CD4-positive, alpha-beta memory T cell (primary cell): ENCODE measurements around the gene MARCKS. TPM values are rescaled to one million over a fixed set of nuclear protein-coding genes. Genes with fewer than 3 reads are reported as not detected.
A peak's percentile ranks its signal among the peaks of the same experiment; 100 is the strongest.

ENCODE experiments used
- CTCF ChIA-PET: fragments of 350-600 bp; sonication (Branson Sonifier 250); formaldehyde crosslinking; loops from one replicate; lab custom pipeline; 2021; ENCODE audit warnings: inconsistent platforms; ENCODE audit not compliant: partially characterized antibody; lab: Charles Lee
- POLR2A ChIA-PET: fragments of 350-600 bp; sonication (Branson Sonifier 250); formaldehyde crosslinking; loops from one replicate; lab custom pipeline; 2021; ENCODE audit not compliant: partially characterized antibody; lab: Charles Lee
- DNase-seq, 5 donors: peaks; one replicate each; pipeline versions ENCODE4 v3.0.0 to v3.0.0-alpha.2; 2020 to 2022; ENCODE audit warnings: mixed read lengths in 1 of 5
- H3K27ac ChIP-seq: one replicate; pipeline ENCODE4 v1.7.0; 2013; ENCODE audit warnings: low read depth, low read length
- H3K27me3 ChIP-seq: 2 replicates; pipeline ENCODE4 v1.7.0; 2013; ENCODE audit warnings: mild to moderate bottlenecking, low read length, moderate library complexity; ENCODE audit not compliant: insufficient read depth
- H3K36me3 ChIP-seq: 2 replicates; pipeline ENCODE4 v1.7.0; 2013; ENCODE audit warnings: mild to moderate bottlenecking, low read length, moderate library complexity; ENCODE audit not compliant: insufficient read depth
- H3K4me1 ChIP-seq: 2 replicates; pipeline ENCODE4 v1.7.0; 2013; ENCODE audit warnings: mild to moderate bottlenecking, low read length, moderate library complexity; ENCODE audit not compliant: insufficient read depth
- H3K4me3 ChIP-seq, 2 donors: one replicate each; pipeline ENCODE4 v1.7.0; 2013; ENCODE audit warnings: low read length in 2 of 2, mild to moderate bottlenecking in 1 of 2
- H3K9me3 ChIP-seq, 2 donors: one replicate each; pipeline ENCODE4 v1.7.0; 2013; ENCODE audit warnings: low read length in 2 of 2, control low read depth in 1 of 2; ENCODE audit not compliant: control insufficient read depth in 1 of 2
- H3K27ac Mint-ChIP-seq, 7 donors: one replicate each; pipeline ENCODE4 v1.8.0; 2020 to 2021; ENCODE audit warnings: mixed read lengths in 7 of 7, mild to moderate bottlenecking in 6 of 7, inconsistent platforms in 3 of 7, moderate library complexity in 3 of 7
- H3K27me3 Mint-ChIP-seq, 2 donors: one replicate each; pipeline ENCODE4 v1.8.0; 2020 to 2021; ENCODE audit warnings: mixed read lengths in 2 of 2
- H3K36me3 Mint-ChIP-seq, 2 donors: one replicate each; pipeline ENCODE4 v1.8.0; 2020 to 2021; ENCODE audit warnings: mixed read lengths in 2 of 2, inconsistent platforms in 1 of 2, mild to moderate bottlenecking in 1 of 2
- H3K4me1 Mint-ChIP-seq, 4 donors: one replicate each; pipeline ENCODE4 v1.8.0; 2020 to 2021; ENCODE audit warnings: mixed read lengths in 4 of 4, mild to moderate bottlenecking in 1 of 4
- H3K4me3 Mint-ChIP-seq, 8 donors: one replicate each; pipeline ENCODE4 v1.8.0; 2020 to 2021; ENCODE audit warnings: mixed read lengths in 8 of 8, mild to moderate bottlenecking in 7 of 8, moderate library complexity in 6 of 8, inconsistent platforms in 3 of 8
- H3K9me3 Mint-ChIP-seq, 8 donors: one replicate each; pipeline ENCODE4 v1.8.0; 2020 to 2021; ENCODE audit warnings: mixed read lengths in 8 of 8, mild to moderate bottlenecking in 5 of 8, inconsistent platforms in 3 of 8, moderate library complexity in 1 of 8
- intact Hi-C: fragments of 100-400 bp; cut with micrococcal nuclease; formaldehyde crosslinking; loops from one replicate; pipeline ENCODE4 v1.15.1; 2023
- polyA plus RNA-seq, 2 donors: library from polyadenylated mRNA; unstranded; fragments of 300-500 nt; fragmentation: Illumina TruSeq; gene quantifications; one replicate each; pipeline ENCODE4 v1.2.3, GENCODE V29; 2021
- total RNA-seq, 2 experiments: library from RNA; stranded (reverse); gene quantifications; one replicate each; pipeline ENCODE4 v1.2.3, GENCODE V29; 2021

The MARCKS gene, protein sequence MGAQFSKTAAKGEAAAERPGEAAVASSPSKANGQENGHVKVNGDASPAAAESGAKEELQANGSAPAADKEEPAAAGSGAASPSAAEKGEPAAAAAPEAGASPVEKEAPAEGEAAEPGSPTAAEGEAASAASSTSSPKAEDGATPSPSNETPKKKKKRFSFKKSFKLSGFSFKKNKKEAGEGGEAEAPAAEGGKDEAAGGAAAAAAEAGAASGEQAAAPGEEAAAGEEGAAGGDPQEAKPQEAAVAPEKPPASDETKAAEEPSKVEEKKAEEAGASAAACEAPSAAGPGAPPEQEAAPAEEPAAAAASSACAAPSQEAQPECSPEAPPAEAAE
- 1 to 10 TPM; 2.2 to 2.7 TPM for total RNA-seq
- under 1 TPM in 1 of 2 donors, not detected in 1; 0.18 TPM for polyA plus RNA-seq

DNA sequence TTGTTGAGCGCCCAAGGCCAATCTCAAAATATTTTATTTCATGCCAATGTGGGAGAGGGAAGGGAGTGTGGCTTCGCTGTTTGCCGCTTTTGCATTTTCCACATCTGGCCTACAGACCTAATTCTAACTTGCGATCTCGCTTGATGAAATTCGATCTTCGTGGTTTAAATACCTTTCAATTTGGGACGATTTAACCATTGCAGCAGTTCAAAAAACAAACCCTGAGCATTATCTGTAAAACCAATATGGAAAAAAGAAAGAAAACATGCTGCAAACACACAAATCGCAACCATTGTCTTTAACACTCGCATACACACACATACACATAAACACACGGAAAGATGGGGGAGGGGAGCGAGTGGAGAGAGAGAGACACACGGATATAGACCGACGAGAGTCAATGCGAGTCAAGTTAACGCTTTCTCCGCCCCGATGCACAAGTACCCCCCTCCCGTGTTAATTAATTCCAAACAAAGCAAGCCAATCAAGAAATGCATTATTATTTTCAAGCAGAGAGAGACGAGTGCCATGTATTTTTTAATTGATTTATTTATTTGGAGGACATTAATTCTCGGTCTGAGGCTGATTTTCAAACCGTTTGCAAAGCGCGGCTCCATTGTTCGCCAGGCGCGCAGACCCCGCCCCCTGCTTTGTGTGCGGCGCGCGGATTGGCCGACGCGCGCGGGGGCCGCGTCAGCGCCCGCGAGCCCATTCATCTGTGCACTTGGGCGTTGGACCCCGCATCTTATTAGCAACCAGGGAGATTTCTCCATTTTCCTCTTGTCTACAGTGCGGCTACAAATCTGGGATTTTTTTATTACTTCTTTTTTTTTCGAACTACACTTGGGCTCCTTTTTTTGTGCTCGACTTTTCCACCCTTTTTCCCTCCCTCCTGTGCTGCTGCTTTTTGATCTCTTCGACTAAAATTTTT, at the start of gene MARCKS:
Gene MARCKS, plus strand, starts transcription at position 721 of the 931 bp plus-strand sequence. CDS start 401 bp downstream, outside the sequence.
- no peak within 1 kb of the TSS for H3K27ac Mint-ChIP-seq
- peak within 1 kb of the TSS in 2 of 8 donors; percentile 71 to 85 for H3K4me3 Mint-ChIP-seq
- peaks cover 53% of the 10 kb centered on the region for H3K27me3 ChIP-seq
- H3K27me3 Mint-ChIP-seq = peaks cover 39 to 44% of the 10 kb centered on the region in 2 donors
- H3K4me1 ChIP-seq = peaks cover 41% of the 10 kb centered on the region
- H3K36me3 ChIP-seq = no peaks in the 10 kb centered on the region
- H3K36me3 Mint-ChIP-seq = no peaks in the 10 kb centered on the region
- H3K27ac ChIP-seq = no peak within 1 kb of the TSS
- ChIA-PET POLR2A (no interaction called here), CTCF (no interaction called here)
- peaks cover 0 to 20% (median 12%) of the 10 kb centered on the region in 4 donors for H3K4me1 Mint-ChIP-seq
- peak within 1 kb of the TSS; percentile 2 to 55 for H3K4me3 ChIP-seq
- DNase-seq = peak in 3 of 5 donors; percentile 25 to 30 (median 26)
- H3K9me3 ChIP-seq = no peaks in the 10 kb centered on the region
- intact Hi-C loops = loop anchor here (5.0 kb wide), 1 partner anchor 115 kb away; the partner anchor contains the start of gene HDAC2
- peaks cover 0 to 10% (median 5%) of the 10 kb centered on the region in 8 donors for H3K9me3 Mint-ChIP-seq

DNA sequence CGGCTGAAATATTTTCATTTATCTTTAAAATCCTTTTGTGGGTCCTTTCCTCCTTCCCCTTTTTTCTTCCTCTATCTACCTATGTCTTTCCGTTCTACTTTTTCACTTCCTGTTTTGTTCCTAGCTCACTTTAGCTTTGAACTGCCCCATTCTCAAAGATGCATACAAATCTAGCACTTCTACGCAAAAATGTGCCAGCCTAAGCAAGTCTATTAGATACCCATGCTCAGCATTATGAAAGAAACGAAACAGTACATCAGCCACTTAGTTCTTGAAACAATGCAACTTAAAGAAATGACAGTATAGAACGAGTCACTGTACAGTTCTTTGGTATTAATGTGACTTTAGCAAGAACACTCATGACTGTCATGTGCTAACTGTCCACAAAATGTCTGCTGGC, 47.3 kb upstream of the MARCKS start:
- Histone ChIP-seq H3K4me1 (no peaks in the 10 kb centered on the region), H3K36me3 (no peaks in the 10 kb centered on the region), H3K9me3 (no peaks in the 10 kb centered on the region), H3K27me3 (no peaks in the 10 kb centered on the region), H3K4me3 (no peak overlapping the region), H3K27ac (no peak overlapping the region)
- ChIA-PET CTCF (no interaction called here), POLR2A (no interaction called here)
- Mint-ChIP-seq H3K36me3 (no peaks in the 10 kb centered on the region), H3K4me1 (peaks cover 4 to 5% (median 4%) of the 10 kb centered on the region in 4 donors), H3K9me3 (no peaks in the 10 kb centered on the region), H3K27ac (peak overlapping the region in 1 of 7 donors; percentile 13), H3K27me3 (peaks cover 0 to 1% of the 10 kb centered on the region in 2 donors), H3K4me3 (peak overlapping the region in 2 of 8 donors; percentile 27 to 48)
- intact Hi-C loops = no loop called here
- no peak for DNase-seq

DNA sequence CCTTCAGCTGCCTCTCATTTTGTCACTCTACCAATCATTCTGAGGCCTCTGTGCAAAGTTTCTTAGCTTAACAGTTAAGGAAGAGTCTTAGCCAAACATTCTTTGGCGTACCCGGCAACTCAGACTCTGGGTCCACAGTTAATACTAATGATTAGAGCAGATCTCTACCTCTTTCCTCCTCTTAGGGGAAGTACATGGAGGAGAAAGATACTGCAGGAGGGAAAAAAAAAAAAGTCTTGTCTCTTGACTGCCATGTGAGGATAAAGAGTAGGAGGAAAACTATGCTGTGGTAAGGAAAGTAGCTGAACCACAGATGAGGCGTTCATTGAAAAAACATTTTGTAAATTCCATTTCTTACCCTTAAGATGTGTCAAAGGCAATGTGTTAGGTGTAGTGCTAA, 44.0 kb upstream of the MARCKS start:
- no peak overlapping the region for H3K4me3 ChIP-seq
- H3K4me1 ChIP-seq = no peaks in the 10 kb centered on the region
- H3K36me3 Mint-ChIP-seq = no peaks in the 10 kb centered on the region
- no peak overlapping the region for H3K4me3 Mint-ChIP-seq
- CTCF ChIA-PET = no interaction called here
- intact Hi-C loops = no loop called here
- H3K9me3 ChIP-seq = no peaks in the 10 kb centered on the region
- H3K27ac ChIP-seq = no peak overlapping the region
- no peaks in the 10 kb centered on the region for H3K27me3 ChIP-seq
- H3K36me3 ChIP-seq = no peaks in the 10 kb centered on the region
- DNase-seq = no peak
- peaks cover 2 to 5% (median 4%) of the 10 kb centered on the region in 4 donors for H3K4me1 Mint-ChIP-seq
- peaks cover 0 to 3% of the 10 kb centered on the region in 2 donors for H3K27me3 Mint-ChIP-seq
- POLR2A ChIA-PET = no interaction called here
- H3K27ac Mint-ChIP-seq = no peak overlapping the region
- H3K9me3 Mint-ChIP-seq = no peaks in the 10 kb centered on the region

DNA sequence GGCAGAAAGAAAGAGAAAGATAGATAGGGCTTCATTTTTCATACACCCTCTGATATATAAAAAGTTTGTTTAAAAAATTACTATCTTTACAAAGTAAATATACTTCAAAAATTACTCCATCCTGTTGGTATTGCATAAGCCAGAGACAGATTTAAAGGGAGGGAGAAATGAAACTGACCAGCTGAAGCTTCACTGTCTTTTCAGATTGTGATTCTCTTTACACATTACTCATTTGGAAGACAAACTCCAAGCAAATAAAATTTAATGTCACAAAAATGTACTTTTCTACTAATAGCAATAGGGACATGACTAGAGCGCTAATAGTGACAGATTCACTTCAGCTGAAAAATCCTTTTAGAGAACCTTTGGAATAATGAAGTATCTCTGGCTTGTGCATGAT, 38.6 kb upstream of the MARCKS start:
- DNase-seq = no peak
- Mint-ChIP-seq H3K4me3 (no peak overlapping the region), H3K9me3 (no peaks in the 10 kb centered on the region), H3K4me1 (no peaks in the 10 kb centered on the region), H3K36me3 (no peaks in the 10 kb centered on the region), H3K27ac (no peak overlapping the region), H3K27me3 (peaks cover 0 to 7% of the 10 kb centered on the region in 2 donors)
- Histone ChIP-seq H3K4me3 (no peak overlapping the region), H3K9me3 (no peaks in the 10 kb centered on the region), H3K4me1 (no peaks in the 10 kb centered on the region), H3K36me3 (no peaks in the 10 kb centered on the region), H3K27ac (no peak overlapping the region), H3K27me3 (no peaks in the 10 kb centered on the region)
- ChIA-PET CTCF (no interaction called here), POLR2A (no interaction called here)
- intact Hi-C loops = no loop called here

DNA sequence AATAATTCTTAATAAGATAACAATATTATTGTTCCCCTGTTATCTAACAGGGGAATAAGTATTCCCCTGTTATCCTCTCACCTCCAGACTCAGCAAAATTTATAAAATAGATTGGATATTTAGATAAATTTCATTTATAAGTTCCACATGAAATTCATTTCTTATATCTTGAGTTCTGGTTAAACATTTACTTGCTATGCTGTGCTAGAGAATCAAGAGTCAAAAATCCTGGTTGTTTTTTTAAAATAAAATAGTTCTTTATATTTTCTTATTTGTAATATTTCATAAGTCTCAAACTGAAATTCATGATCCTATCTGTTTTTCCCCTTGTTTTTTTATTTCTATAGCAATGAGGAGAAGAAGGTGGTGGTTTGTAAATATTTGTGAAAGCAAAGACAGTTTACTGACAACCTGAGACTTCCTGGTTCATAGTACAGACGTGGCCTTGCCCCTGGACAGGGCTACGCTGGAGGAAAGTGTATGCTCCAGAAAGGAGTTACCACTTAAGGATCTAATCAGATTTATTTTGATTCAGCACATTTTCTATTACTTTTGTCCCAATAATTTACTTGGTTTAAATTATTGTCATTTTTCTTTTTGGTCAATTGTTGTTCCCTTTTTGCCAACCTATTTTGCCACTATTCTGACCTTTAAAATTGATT, 37.8 kb upstream of the MARCKS start:
- H3K4me3 Mint-ChIP-seq = no peak overlapping the region
- peaks cover 0 to 10% of the 10 kb centered on the region in 2 donors for H3K27me3 Mint-ChIP-seq
- no peaks in the 10 kb centered on the region for H3K36me3 ChIP-seq
- H3K4me3 ChIP-seq = no peak overlapping the region
- no peaks in the 10 kb centered on the region for H3K36me3 Mint-ChIP-seq
- intact Hi-C loops = no loop called here
- no peaks in the 10 kb centered on the region for H3K27me3 ChIP-seq
- DNase-seq = no peak
- H3K9me3 ChIP-seq = no peaks in the 10 kb centered on the region
- H3K27ac ChIP-seq = no peak overlapping the region
- H3K27ac Mint-ChIP-seq = no peak overlapping the region
- no peaks in the 10 kb centered on the region for H3K4me1 ChIP-seq
- no peaks in the 10 kb centered on the region for H3K9me3 Mint-ChIP-seq
- POLR2A ChIA-PET = no interaction called here
- H3K4me1 Mint-ChIP-seq = no peaks in the 10 kb centered on the region
- CTCF ChIA-PET = no interaction called here

DNA sequence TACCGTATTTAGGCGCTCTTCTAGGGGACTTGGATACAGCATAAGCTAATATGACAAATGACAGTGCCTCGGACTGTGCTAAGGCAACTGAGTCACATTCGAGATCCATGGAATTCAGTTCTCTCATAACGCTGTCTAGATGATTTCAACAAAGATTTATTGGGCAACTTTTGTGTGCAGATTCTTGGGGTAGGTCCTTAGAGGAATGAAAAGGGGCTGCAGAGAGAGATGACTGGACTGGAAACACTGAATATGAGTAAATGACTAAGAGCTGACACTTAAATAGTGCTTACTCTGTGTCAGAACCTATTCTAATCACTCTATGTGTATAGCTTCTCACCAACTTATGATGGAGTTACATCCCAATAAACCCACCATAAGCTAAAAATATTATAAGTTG, 36.4 kb upstream of the MARCKS start:
- CTCF ChIA-PET = no interaction called here

DNA sequence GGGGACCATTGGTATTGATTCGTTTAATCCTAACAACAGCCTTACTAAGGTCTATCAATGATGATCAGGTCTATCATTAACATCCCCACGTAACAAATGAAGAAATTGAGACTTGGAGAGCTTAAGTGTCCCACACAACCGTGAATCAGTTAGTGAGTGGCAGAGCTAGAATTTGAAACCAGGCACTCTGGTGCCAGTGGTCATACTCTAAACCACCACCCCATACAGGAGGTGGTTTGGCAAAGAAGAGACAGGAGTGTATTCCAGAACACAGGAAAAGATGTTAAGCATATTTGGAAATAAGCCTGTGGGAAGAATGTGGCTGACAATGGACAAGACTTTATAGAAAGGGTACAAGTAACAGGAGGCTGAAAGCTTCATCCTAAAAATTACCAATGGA, 35.7 kb upstream of the MARCKS start:
- Histone ChIP-seq H3K4me1 (no peaks in the 10 kb centered on the region), H3K36me3 (no peaks in the 10 kb centered on the region), H3K27ac (no peak overlapping the region), H3K27me3 (no peaks in the 10 kb centered on the region), H3K9me3 (no peaks in the 10 kb centered on the region), H3K4me3 (no peak overlapping the region)
- Mint-ChIP-seq H3K36me3 (no peaks in the 10 kb centered on the region), H3K9me3 (no peaks in the 10 kb centered on the region), H3K4me1 (no peaks in the 10 kb centered on the region), H3K27me3 (peaks cover 0 to 10% of the 10 kb centered on the region in 2 donors), H3K4me3 (no peak overlapping the region), H3K27ac (no peak overlapping the region)
- intact Hi-C loops = no loop called here
- POLR2A ChIA-PET = no interaction called here
- CTCF ChIA-PET = no interaction called here
- DNase-seq = no peak

More for the DNA sequence above, 36.4 kb upstream of the MARCKS start:
- no peak overlapping the region for H3K27ac Mint-ChIP-seq
- Histone ChIP-seq H3K36me3 (no peaks in the 10 kb centered on the region), H3K4me1 (no peaks in the 10 kb centered on the region), H3K27ac (no peak overlapping the region), H3K9me3 (no peaks in the 10 kb centered on the region), H3K27me3 (no peaks in the 10 kb centered on the region), H3K4me3 (no peak overlapping the region)
- H3K4me1 Mint-ChIP-seq = no peaks in the 10 kb centered on the region
- no peak for DNase-seq
- intact Hi-C loops = no loop called here
- no peaks in the 10 kb centered on the region for H3K36me3 Mint-ChIP-seq
- H3K9me3 Mint-ChIP-seq = no peaks in the 10 kb centered on the region
- H3K27me3 Mint-ChIP-seq = peaks cover 0 to 10% of the 10 kb centered on the region in 2 donors
- POLR2A ChIA-PET = no interaction called here
- no peak overlapping the region for H3K4me3 Mint-ChIP-seq
